ENCODE data around the gene EFNA5. TPM values are rescaled to one million over a fixed set of nuclear protein-coding genes. Genes with fewer than 3 reads are reported as not detected.

Gene EFNA5
- polyA plus RNA-seq, 3 donors = 0.01 TPM; not detected in 2

DNA sequence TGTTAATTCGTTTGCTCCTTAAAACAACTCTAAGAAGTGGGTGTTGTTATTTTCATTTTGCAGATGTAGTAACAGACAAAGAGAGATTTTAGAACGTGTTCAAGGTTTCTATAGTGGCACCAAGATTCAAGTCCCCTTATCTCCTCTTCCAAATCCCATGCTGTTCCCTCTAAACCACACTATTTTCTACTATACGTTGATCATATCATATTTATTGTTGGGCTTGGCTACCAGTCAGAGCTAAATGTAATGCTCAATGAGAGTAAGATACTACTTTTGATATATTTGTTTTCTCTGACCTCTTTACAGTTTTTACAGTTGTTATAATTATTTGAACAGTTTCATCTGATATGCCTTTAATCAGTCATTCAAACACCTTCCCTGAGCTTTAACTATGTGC lies 212.9 kb downstream of the EFNA5 start:
- no peak for DNase-seq
- peaks cover 1 to 8% (median 1%) of the 10 kb centered on the region in 3 donors for H3K27me3 Mint-ChIP-seq (ENCODE audit: low read depth in 3 of 3)
- Histone ChIP-seq H3K27me3 (ENCODE audit: control insufficient read depth in 2 of 2, insufficient read depth in 2 of 2, low read length in 2 of 2) (no peaks in the 10 kb centered on the region), H3K4me1 (ENCODE audit: control insufficient read depth in 1 of 2, insufficient read depth in 2 of 2, low read length in 2 of 2) (no peaks in the 10 kb centered on the region), H3K4me2 (replicated peaks; ENCODE audit: extremely low read depth, low read length, poor library complexity, severe bottlenecking) (no peak overlapping the region), H4K20me1 (ENCODE audit: insufficient read depth, low read length) (no peaks in the 10 kb centered on the region), H3K4me3 (replicated peaks in 1 of 3; ENCODE audit: low read depth in 2 of 3, low read length in 3 of 3) (no peak overlapping the region), H3K9me3 (replicated peaks in 1 of 2; ENCODE audit: control insufficient read depth in 1 of 2, insufficient read depth in 1 of 2, low read length in 2 of 2) (no peaks in the 10 kb centered on the region), H3K9ac (ENCODE audit: insufficient read depth, low read length, poor library complexity, severe bottlenecking) (no peak overlapping the region), H3K27ac (ENCODE audit: low read depth in 1 of 2, low read length in 2 of 2) (no peak overlapping the region), H2AFZ (ENCODE audit: insufficient read depth, low read depth, low read length, poor library complexity, severe bottlenecking) (no peak overlapping the region), H3K79me2 (ENCODE audit: insufficient read depth, low read length) (no peaks in the 10 kb centered on the region), H3K36me3 (replicated peaks in 1 of 2; ENCODE audit: control insufficient read depth in 1 of 2, insufficient read depth in 2 of 2, low read length in 2 of 2) (no peaks in the 10 kb centered on the region)
- no peaks in the 10 kb centered on the region for H3K4me1 Mint-ChIP-seq
- TF ChIP-seq, protein P1, sequence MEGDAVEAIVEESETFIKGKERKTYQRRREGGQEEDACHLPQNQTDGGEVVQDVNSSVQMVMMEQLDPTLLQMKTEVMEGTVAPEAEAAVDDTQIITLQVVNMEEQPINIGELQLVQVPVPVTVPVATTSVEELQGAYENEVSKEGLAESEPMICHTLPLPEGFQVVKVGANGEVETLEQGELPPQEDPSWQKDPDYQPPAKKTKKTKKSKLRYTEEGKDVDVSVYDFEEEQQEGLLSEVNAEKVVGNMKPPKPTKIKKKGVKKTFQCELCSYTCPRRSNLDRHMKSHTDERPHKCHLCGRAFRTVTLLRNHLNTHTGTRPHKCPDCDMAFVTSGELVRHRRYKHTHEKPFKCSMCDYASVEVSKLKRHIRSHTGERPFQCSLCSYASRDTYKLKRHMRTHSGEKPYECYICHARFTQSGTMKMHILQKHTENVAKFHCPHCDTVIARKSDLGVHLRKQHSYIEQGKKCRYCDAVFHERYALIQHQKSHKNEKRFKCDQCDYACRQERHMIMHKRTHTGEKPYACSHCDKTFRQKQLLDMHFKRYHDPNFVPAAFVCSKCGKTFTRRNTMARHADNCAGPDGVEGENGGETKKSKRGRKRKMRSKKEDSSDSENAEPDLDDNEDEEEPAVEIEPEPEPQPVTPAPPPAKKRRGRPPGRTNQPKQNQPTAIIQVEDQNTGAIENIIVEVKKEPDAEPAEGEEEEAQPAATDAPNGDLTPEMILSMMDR (IDR thresholded peaks at IDR 0.05) = no peak
- H3K9me3 Mint-ChIP-seq = no peaks in the 10 kb centered on the region
- H3K4me3 Mint-ChIP-seq = no peak overlapping the region
- no peaks in the 10 kb centered on the region for H3K36me3 Mint-ChIP-seq
- intact Hi-C loops (cut with micrococcal nuclease) = no loop called here
- WGBS (ENCODE audit: insufficient coverage) = no CpG with 5 or more reads among the region's 3 CpGs
- H3K27ac Mint-ChIP-seq = no peak overlapping the region

DNA sequence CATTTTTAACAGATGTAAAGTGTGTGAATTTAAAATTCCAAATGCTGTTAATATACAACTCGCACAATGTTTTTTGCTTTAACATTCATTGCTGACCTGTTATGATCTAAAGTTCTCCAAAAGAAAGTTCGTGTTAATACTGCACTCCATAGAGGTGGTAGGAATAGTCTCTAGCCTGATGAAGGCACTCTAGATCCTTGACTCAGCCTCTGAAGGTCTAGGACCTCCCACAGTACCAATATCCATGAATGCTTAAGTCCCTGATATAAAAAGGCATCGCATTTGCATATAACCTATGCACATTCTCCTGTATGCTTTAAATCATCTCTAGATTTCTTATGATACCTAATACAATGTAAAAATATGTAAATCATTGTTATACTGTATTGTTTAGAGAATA lies 213.6 kb downstream of the EFNA5 start:
- Histone ChIP-seq H3K79me2 (ENCODE audit: insufficient read depth, low read length) (no peaks in the 10 kb centered on the region), H4K20me1 (ENCODE audit: insufficient read depth, low read length) (no peaks in the 10 kb centered on the region), H3K27ac (ENCODE audit: low read depth in 1 of 2, low read length in 2 of 2) (no peak overlapping the region), H3K4me3 (replicated peaks in 1 of 3; ENCODE audit: low read depth in 2 of 3, low read length in 3 of 3) (no peak overlapping the region), H3K4me1 (ENCODE audit: control insufficient read depth in 1 of 2, insufficient read depth in 2 of 2, low read length in 2 of 2) (no peaks in the 10 kb centered on the region), H3K27me3 (ENCODE audit: control insufficient read depth in 2 of 2, insufficient read depth in 2 of 2, low read length in 2 of 2) (no peaks in the 10 kb centered on the region), H3K9me3 (replicated peaks in 1 of 2; ENCODE audit: control insufficient read depth in 1 of 2, insufficient read depth in 1 of 2, low read length in 2 of 2) (no peaks in the 10 kb centered on the region), H3K4me2 (replicated peaks; ENCODE audit: extremely low read depth, low read length, poor library complexity, severe bottlenecking) (no peak overlapping the region), H3K9ac (ENCODE audit: insufficient read depth, low read length, poor library complexity, severe bottlenecking) (no peak overlapping the region), H3K36me3 (replicated peaks in 1 of 2; ENCODE audit: control insufficient read depth in 1 of 2, insufficient read depth in 2 of 2, low read length in 2 of 2) (no peaks in the 10 kb centered on the region), H2AFZ (ENCODE audit: insufficient read depth, low read depth, low read length, poor library complexity, severe bottlenecking) (no peak overlapping the region)
- WGBS (ENCODE audit: insufficient coverage) = no CpG with 5 or more reads among the region's 3 CpGs
- no peaks in the 10 kb centered on the region for H3K9me3 Mint-ChIP-seq
- H3K4me1 Mint-ChIP-seq = no peaks in the 10 kb centered on the region
- intact Hi-C loops (cut with micrococcal nuclease) = no loop called here
- TF ChIP-seq, protein P1 (IDR thresholded peaks at IDR 0.05) = no peak
- no peak overlapping the region for H3K27ac Mint-ChIP-seq
- peaks cover 1 to 8% (median 1%) of the 10 kb centered on the region in 3 donors for H3K27me3 Mint-ChIP-seq (ENCODE audit: low read depth in 3 of 3)
- H3K4me3 Mint-ChIP-seq = no peak overlapping the region
- no peak for DNase-seq
- H3K36me3 Mint-ChIP-seq = no peaks in the 10 kb centered on the region

All from CD14-positive monocyte (primary cell).